GM18951 (cell line): ENCODE data around the gene PEAK1.

ENCODE experiments used
- POLR2A ChIP-seq: IDR thresholded peaks from 4 replicates; pipeline ENCODE4 v1.6.1; 2011; ENCODE audit warnings: mild to moderate bottlenecking; ENCODE audit not compliant: insufficient read length, insufficient read depth; ENCODE audit errors: extremely low read depth
- in situ Hi-C: fragments of 300-500 bp; cut with MboI; formaldehyde crosslinking; loops from one replicate; pipeline ENCODE4 v1.12.0; 2022; ENCODE audit warnings: low sequenced_read_pairs, mixed read lengths, inconsistent platforms; ENCODE audit not compliant: unreplicated experiment

Gene PEAK1

DNA sequence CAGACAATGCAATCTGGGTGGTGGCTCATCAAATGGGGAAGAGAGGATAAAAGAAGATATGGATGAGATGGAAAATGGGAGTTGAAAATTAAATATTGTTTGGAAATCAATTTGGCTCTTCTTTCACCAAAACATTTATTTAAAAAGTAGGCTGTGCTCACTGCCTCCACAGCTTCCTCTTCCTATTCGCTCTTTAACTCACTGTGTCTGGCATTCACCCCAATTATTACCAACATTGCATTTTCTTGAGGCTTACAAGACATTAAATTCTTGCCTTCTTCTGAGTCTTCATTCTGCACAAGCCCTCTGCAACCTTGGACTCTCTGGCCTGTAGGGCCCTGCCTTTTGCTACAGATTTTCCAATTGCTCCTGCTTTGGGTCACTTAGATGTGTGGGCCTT is 296.1 kb downstream of the PEAK1 start:
- in situ Hi-C loops, result no loop called here
- TF ChIP-seq POLR2A, result no peak

DNA sequence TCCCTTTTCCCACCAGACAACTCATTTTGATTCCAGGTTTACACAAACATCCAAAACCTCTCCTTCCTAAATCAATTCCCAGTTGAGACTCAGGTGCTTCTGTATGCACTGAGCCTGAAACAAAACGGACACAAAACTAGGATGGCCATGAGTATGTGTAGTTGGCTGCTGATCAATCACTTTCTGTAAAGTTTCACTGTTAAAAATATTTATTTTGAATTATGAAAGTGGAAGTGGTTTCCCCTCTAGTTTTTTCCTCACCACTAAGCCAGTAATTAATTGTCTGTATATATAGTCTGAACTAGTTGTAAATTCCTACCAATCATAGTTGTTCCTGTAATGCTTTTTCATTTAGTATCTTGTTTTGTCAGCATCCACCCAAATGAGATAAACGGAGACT is 297.3 kb downstream of the PEAK1 start:
- no peak for TF ChIP-seq POLR2A
- in situ Hi-C loops, result no loop called here

DNA sequence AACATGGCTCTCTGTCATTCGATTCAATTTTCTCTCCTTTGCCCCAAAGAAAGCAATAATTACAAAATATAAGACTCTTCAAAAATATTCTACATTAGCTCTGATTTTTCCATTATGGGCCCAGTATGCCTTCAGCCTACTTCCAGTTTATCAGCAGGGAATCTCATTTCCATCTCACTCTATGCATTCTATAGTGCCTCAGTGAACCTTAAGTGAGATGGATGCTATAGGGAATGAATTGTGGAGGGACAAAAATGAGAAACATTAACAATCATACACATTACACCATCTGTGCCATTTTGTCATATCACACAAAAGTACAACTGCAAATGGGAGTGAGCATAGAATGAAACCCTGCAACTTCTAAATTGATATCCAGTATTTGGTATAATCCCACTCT is 298.3 kb downstream of the PEAK1 start:
- in situ Hi-C loops, result no loop called here
- no peak for TF ChIP-seq POLR2A

DNA sequence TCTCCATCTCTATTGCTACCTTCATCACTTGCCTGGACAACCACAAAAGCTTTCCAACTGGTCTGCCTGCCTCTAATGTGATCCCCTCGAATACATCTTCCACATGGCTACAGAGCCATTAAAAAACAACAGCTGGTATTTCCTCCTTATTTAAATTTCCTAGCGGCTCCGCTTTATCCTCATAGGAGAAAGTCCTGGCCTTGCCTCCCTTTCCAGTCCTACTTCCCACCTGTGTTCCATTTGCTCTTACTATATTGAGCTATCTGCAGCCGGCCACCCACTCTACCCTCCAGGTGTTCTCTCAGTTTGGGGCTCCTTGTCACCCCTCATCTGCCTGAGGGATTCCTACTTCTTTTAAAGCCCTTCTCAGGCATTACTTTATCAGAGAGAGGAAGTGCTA is 299.3 kb downstream of the PEAK1 start:
- TF ChIP-seq POLR2A, result no peak
- in situ Hi-C loops, result no loop called here

DNA sequence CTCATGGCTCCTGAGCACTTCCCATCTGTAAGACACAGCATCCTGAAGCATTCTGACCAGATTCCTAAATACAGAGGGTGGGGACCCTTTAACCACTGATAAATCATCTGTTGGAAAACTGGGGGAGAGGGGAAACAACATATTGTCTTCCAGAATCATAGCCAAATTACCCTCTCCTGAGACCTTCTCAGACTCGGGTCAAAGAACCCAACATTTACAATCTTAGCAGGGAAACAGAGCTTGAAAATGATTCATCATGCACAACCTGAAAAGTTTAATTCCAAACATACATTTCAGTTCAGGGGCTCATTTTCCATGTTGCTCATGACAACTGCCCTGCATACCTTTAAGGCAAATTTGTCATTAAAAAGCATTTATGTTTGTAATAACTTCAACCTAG is 300.5 kb downstream of the PEAK1 start:
- no peak for TF ChIP-seq POLR2A
- in situ Hi-C loops, result loop anchor here (10.0 kb wide), 2 partner anchors 385 to 425 kb away; no protein-coding TSS in a partner anchor

DNA sequence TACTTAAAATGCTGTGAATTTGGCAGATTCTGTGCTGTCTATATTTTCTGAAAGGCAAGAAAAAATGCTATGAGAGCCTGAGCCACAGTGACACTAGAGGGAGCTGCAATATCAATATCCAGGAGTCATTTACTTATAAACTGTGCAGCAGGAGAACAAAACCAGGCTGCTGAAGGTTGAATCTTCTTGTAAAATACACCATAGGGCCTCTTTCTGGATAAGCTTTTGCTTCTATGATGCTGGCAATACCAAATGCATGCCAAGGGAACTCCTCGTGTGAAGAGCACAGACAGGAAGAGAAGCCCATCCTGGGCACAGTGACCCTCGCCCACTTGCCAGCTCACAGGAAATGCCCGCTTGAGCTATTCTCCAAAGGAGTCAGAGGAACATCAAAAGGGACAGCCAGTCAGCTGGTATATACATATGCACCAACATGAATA is 301.0 kb downstream of the PEAK1 start:
- in situ Hi-C loops, result loop anchor here (10.0 kb wide), 2 partner anchors 386 to 426 kb away; no protein-coding TSS in a partner anchor
- no peak for TF ChIP-seq POLR2A

DNA sequence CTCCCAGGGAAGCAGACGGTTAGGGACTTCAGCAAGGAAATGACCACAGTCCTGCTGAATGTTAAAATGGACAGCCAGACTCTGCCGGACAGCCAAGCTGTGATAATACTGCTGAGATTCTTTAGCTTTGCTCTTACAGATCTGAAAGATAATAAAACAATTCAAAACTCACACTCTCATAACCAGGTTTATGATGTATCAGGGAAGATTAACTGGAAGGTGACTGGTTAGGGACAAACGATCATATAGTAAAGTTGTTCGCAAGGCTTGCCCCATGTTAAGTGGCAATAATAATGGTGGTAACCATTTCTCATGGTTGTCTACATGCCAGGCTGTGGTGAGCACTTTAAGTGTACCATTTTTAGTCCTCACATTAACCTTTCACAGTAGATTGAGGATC is 304.7 kb downstream of the PEAK1 start:
- in situ Hi-C loops, result loop anchor here (10.0 kb wide), 2 partner anchors 390 to 430 kb away; no protein-coding TSS in a partner anchor
- no peak for TF ChIP-seq POLR2A

DNA sequence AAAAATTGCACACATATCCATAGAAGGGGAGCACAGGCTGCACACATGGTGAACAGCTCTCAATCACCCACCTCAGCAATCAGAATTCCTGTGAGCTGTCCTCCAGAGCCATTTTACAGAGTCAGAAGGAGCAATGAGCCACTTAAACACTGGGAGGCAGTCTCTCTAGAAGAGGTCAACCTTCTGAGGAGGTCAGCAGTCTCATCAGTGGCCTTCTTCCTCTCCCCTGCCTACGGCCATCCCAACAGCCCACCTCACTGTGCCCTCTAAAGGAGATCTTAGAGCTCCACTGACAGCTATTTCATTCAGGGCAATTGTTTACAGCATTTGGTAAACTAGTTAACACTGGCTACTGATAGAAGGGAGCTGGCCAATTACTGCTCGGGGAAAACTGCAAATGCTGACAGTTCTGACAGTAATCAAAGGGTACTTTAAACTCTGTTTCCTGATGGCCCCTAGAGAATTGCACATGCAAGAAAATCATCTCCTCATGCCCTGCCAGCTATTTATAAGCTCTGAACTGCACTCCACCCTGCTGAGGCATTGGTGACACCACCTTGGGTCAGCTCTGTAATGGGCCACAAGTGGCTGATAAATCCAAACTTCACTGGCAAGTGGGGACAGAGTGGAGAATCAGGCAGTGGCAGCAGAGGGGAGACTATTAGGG is 306.9 kb downstream of the PEAK1 start:
- in situ Hi-C loops, result loop anchor here (10.0 kb wide), 2 partner anchors 392 to 432 kb away; no protein-coding TSS in a partner anchor
- no peak for TF ChIP-seq POLR2A

DNA sequence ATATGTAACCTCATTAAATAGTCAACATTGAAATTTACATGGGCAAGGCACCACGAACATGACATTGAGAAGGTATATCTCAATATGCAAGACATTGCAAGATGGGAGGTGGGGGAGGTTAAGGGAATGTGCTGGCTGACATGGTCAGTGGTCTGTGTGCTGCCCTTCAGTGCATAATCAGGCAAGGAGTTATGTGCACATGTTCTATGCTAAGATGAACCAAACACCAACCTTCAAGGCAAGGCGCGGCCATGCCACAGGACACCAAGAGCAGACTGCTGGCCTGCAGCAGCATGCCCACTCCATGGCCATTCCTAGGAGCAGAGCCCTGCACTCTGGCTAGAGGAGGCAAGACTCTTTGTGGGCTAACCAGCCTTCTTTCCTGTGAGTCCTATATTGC is 308.1 kb downstream of the PEAK1 start:
- in situ Hi-C loops, result loop anchor here (10.0 kb wide), 2 partner anchors 393 to 433 kb away; no protein-coding TSS in a partner anchor
- TF ChIP-seq POLR2A, result no peak

DNA sequence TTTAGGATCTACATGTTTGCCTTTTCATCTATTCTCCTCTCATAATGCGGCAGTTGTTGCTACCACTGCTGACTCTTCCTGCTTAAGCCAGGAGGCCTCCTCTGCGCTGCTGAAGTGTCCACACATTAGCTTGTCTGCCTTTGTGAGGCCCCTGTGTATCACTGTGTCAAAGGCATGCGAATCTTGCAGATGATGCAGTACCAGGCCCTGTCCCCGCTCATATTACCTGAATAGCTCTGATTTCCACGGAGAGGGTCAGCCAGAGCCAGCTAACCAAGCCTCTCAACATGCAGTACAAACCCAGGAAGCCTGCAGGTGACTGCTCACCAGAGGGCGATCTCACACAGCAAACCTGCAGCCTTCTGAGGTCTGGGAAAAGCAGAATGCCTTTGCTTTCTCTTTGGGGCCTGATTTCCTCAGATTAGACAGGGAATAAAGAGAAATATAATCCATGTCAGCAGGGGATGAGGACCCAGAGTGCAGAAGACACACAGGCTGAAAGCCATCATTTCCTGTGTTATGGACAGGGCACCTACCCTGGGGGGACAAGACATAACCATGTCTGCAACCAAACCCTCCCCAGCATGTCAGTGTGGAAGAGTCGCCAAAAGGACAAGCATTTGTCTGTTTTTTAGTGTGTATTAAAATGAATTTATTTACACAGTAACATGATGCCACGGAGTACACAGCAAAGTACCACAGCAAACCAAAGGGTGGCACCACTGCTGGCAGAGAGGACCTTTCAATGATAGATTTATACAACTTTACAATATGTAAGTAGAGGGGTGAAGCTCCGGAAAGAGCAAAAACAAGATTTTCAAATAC is 312.2 kb downstream of the PEAK1 start:
- TF ChIP-seq POLR2A, result no peak
- in situ Hi-C loops, result no loop called here

DNA sequence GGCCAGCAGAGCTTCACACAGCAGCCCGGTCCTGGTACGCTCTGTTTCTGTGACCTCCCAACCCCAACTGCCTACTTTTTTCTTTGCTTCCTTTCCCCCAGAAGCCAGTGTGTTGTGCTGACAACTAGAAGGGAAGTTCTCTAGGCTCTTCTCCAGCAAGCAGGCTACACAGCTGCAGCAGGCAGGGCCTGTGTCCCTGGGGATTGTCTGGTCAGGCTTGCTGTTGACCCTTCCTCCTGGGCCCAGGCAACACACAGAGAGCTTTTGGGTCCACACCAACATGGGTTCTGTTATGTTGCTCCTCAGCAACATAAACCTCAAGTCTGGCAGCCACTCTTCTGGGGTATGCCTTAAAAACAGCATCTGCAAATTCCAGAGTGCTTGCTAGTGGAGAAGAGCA is 312.8 kb downstream of the PEAK1 start:
- in situ Hi-C loops, result no loop called here
- no peak for TF ChIP-seq POLR2A

DNA sequence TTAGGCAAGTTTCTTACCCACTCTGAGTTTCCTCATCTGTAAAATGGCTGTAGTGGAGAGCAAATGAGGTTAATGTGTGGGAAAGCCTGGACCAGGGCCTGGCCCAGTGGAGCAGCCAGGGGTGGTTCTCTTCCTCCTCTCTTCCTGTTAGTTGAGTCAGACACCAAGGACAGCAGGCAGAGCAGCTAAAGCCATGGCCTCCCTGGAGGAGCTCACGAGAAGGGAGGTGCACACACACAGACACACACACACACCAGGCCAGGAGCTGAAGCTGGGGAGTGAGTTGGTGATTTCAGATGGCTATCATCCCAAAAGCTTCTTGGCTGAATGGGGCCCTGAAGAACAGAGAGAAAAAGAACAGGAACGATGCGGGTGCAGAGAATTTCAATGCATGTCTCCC is 315.7 kb downstream of the PEAK1 start:
- in situ Hi-C loops, result no loop called here
- TF ChIP-seq POLR2A, result no peak

DNA sequence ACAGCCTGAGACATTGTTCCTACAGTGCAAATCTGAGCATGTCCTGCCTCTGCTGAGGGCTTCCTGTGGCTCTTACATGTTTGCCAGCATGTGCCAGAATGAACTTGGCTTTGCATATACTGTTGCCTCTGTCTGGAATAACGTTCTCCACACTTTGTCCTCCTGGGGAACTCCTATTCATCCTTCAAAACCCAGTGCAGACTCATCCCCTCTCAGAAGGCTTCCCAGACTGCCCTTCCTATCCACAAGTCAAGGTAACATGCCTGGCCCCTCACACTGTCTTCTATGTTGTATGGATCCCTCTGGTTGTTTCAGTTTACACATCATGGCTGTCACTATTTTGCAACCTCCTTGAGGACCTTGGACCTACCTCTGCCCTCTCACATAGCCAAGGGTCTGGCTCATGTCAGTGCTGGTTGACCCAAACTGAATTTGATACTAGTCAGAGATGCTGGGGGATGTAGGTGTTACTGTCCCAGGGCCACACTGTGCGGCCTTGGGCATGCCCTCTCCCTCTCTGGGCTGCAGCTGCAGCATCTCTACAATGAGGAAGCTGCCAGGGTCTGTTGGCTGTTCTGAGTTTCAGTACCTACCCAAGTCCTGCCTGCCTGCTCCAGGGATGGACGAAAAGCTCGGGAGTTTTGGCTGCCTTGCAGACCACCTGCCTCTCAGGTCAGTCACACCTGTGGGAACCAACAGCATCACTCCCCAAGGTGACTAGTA is 320.0 kb downstream of the PEAK1 start:
- TF ChIP-seq POLR2A, result no peak
- in situ Hi-C loops, result no loop called here
